ENCODE results near the gene NGB.
"Not testable (repeated sequence)": the region's sequence is repeated elsewhere in the genome, so short reads cannot be mapped to it uniquely, and the experiment has no call there.

NGB gene

DNA sequence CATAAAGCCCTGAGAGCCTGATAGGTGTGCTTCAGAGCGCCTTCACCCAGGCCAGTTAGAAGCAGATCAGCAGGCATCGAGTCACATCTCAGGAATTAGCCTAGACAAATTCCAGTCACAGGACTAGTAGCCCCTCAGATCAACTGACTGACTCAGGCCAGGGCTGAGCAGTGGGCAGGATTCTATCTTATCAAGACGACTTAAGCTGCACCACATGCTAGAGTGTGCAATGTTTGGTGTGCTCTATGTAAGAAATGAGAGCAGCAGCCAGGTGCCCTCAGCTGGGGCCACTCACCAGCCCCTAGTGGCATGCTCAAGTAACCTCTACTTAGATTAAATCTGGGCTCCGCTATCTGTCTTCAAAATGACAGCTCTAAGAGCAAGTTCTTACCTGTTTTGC is 19.7 kb upstream of the NGB start:
- DNase-seq, result no peak

DNA sequence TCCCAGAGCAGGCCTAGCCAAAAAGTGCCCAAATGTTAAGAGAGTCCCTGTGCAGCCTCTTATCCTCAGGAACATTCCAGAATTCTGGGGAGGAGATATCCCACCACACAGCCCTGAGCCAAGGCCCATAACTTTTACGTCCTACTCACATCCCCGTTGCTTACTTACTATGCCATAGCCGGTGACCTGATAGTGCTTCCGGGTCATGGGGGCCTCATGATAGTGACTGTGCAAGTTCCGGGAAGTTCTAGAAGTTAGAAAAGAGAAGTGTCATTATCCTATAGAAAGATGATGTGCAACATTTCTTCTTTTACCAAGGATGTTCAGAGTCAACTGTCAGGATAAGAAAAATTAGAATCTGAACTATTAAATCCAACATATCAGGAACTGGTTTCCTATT is 15.6 kb upstream of the NGB start:
- no peak for DNase-seq

DNA sequence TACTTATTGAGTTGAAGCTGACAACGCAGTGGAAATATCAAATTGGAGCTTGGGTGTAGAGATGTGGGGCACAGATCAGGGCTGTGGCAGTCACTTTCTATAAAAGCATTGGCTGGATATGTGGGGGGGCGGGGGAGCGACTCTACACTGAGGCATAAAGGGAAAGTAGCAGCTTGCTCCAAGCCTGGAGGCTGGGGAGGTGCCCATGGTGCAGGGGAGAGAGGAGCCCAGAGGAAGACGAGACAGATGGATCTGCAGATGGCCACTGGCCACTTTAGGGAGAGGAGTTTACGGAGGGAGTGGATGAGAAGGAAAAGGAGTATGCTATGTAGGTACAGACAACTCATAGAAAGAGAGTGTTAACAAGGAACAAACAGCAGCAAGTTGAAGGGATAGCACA is 13.5 kb upstream of the NGB start:
- no peak for DNase-seq

DNA sequence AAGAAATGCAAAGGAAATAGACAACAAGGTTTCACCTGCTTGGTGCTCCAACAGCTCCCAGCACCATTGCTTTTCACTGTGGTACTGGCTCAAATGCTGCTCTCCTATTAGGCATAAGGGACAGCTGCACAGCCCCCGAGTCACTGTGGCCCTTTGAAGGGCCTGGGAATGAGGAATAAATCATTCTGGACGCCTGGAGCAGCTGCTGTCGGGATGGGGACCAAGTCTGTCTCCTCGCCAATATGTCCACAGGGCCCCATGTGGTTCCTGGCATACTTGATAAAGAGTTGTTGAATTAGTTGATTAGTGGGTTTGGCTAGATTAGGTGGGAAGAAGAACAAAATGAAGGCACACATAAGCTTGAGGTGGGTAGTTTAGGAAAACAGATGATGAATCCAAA is 13.1 kb upstream of the NGB start:
- no peak for DNase-seq

DNA sequence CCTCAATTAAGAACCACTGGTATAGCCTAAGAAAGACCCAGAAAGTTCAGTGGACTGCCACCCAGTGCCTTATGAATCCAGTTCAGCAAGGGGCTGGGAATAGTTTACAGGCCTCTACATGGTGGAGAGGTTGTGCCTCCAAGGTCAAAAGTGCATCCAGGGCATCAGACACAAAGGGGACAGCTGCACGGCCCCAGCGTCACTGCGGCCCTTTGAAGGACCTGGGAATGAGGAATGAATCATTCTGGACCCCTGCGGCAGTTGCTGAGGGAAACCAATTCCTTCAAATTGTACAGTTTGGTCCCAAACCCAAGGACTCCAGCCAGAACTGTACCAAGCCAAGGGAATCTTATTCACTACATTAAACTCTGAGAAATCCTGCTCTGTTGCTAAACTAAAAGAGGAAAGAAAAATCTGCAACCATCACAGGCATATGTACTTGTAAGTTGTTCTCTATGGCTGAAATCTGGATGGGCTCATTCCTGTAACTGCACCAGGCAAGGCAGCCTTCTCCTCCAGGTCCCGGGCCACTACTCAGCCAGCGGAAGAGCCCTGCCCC is 10.9 kb upstream of the NGB start:
- DNase-seq, result no peak

DNA sequence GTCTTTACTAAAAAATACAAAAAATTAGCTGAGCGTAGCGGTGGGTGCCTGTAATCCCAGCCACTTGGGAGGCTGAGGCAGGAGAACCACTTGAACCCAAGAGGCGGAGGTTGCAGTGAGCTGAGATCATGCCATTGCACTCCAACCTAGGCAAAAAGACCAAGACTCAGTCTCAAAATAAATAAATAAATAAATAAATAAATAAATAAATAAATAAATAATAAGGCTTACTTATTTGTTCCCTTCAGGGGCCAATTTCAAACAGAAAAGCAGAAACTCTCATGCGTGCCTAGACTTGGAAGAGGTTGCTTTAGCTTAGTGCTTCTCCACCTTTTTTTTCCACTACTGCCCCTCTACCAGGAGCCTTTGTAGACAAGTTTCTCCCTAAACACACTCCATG is 9.9 kb upstream of the NGB start:
- not testable (repeated sequence) for DNase-seq

DNA sequence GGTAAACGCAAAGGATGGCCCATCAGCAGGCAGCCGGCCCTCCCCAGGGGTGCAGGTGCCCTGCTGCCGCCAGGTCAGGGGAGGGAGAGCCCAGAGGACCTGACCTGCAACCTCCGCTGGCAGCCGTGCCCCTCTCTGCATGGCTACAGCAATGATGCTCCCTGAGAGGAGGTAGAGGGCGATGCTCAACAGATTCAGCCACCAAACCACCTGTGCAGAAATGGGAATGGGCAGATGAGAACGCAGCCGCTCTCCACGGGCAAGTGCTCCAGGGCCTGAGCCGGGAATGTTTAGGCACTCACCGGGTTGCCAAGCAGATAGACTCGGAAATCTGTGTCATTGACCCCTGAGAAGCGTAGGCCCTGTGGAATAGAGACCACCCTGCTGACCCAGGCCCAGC is 8.7 kb upstream of the NGB start:
- DNase-seq, result no peak

DNA sequence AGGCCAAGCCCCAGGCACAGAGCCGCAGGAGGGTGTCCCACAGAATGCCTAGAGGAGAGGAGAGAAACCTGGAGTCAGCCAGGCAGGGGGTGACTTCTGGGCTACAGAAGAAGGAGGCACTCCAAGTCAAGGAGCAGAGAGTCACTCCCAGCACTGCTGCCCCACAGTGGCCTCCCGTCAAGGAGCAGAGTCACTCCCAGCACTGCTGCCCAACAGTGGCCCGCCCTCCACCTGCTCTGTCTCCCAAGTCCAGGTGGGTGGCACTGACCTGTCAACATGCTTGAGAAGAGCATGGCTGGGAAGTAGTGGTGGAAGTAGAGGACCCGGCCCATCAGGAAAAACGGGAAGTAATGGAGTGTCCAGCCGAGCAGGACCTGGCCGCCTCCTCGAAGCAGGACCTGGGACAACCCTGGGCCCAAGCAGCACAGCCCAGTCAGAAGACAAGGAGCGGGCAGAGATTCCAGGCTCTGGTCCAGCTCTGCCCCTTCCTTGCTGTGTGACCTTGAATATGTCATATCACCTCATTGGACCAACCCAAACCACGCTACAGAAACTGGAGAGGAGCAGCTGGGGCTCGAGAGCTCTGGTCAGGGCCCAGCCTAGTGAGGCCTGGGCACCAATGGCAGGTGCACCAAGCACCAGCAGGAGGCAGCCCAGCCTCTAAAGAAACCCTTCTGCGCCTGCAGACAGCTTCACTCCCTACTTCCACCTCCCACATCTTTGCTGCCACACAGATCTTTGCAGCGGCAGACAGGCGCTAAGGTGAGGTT is 7.6 kb upstream of the NGB start:
- DNase-seq, result no peak

DNA sequence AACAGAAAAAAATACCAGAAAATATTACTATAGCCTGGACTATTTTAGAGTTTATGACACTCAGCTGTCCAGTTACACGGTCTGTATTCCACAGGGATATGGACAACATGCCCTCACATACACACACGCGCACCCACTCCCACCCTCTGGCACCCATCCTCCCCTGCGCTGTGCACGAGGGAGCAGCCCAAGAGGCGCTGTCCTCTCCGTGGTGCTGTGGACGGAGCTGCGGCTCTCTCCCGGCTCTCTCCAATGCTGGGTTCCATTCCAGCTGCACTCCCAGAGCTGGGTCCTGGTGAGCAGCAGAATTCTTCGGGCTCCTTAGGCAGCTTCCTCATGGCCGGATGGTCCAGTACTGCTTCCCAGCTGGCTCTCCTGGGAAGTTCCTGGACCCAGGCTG is 6.0 kb upstream of the NGB start:
- DNase-seq, result no peak

DNA sequence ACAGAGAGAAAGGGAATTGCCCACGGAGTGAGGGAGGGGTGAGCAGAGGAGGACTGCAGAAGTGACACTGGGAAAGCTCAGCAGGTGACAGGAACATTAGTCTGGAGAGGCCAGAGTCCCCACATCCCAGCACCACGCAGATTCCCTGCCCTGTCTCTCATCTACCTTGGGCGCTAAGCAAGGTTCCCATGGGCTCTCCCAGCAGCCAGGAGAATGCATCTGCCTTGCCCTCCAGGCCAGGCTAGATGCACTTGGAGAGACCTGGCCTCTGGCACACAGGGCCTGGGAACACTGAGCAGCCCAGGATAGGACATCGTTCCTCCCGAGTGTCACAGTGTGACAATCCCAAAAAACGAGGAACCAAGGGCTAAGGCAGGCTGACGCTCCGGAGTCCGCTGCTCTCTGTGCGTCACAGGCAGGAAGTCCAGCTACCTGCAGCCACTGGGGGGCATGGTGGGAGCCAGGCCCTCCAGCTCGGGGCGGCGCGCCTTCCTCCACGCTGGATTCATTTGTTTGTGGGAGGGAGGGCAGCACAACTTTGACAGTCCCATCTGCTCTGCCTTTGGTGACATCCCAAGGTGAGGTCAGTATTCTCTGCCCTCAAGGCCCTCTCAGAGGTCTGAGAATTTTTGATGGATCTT is 5.4 kb upstream of the NGB start:
- no peak for DNase-seq

DNA sequence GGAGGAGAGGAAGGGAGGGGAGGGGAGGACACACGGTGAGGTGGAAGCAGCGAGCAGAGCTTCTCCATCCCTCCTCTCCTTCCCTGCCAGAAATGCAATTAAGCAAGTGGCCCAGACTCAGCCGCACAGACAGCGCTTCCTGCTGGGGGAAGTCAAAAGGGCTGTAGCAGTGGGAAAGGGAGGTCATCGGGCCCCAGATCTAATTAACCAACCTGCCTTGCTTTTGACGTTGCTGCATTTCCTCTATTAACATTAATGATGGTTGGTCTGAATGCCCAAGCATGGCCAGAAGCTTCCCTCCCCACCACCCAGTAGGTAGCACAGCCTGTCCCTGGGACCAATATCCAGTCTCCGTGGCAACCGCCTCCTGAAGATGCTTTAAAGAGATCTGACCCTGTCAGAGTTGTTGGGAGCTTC is 4.6 kb upstream of the NGB start:
- DNase-seq, result peak; percentile 83

DNA sequence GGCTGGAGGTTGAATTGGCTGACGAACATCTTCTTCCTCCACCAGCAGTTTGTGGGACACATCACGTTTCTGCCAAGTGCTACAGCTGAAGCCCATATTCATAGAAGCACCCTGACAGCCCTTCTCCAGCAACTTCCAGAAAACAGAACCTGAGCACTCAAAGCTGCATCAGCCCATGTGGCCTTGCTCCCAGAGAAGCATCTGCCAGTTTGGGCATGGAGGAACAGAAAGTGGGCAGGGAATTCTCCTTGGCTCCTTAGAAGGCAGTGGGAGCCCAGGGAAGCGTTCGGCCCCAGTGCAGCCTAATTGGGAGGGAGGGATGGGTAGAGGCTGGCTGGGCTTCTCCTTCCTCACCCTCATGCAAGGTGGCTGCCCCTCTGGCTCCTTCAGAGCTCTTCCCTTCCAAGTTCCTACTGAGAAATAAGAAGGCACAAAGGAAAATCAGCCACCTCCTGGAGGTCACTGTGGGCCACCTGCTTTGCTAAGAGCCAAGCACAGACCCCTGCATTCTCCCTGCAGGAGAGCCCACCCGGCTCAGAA is 4.1 kb upstream of the NGB start:
- no peak for DNase-seq

DNA sequence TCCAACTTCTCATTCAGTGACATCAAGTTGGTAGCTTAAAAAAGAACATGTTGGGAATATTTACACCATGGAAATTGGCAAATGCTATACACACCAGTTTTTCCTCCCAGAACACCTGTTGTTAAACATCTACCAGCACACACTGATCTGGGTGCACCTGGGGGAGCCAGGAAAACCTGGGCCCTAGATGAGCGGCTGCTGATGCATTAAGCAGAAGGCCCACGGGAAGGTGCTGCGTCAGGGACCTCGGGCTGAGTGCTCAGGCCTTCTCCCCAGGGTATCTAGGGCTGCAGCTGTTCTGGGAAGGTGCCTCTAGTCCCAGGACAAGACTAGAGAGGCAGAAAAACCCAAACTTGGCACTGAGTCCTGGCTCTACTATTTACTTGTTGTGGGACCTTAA is 2.8 kb upstream of the NGB start:
- DNase-seq, result no peak

DNA sequence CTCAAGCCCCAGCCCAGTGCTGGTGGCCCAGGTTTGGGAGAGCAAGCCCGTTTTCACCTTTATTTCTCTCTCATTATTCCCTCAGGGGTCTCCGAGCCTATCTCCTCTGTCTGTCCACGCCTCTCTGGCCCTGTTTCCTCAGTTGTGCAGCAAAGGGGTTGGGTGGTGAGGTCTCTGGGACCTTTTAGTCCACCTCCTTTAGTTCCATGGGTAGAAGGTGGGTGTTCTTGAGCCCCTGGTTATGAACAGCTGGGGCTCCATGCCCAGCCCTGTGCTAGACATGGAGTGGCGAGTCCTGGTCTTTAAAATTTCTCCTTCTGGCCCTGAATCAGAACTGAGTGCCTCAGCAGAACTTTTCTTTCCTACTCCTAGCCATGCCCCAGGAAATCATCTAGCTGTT is 1.3 kb upstream of the NGB start:
- no peak for DNase-seq

DNA sequence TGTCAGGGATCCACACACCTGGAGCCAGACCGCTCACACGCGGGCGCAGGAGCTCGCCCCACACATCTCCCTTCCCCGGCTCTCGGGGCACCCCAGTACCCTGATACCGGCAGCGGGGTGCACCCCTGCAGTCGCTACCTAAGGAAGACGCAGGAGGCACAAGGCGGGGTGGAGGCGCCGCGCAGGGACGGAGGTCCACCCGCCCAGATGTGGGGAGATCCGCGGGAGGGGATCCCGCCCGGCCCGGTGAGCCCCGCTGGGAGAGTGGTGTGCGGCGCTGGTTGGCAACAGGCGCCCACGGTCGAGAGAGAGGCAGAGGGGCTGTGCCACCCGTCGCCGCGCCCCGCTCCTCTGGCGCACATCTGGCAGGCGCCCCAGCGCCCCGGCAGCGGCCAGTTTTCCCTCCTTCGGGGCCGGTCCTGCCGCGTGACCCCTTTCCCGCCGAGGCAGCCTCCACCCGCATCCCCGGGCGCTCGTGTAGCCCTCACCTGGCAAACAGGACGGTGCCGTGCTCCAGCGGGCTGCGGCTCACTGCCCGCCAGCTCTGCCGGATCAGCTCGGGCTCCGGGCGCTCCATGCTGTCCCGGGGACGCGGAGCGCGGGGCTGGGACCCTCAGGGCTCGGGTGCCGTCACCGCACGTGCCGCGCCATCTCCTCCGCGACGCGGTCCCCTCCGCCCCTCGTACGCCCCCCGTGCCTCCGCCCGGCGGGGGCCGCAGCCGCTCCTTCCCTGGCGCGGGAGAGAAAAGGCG is 469 bp downstream of the NGB start:
- DNase-seq, result peak; percentile 38

DNA sequence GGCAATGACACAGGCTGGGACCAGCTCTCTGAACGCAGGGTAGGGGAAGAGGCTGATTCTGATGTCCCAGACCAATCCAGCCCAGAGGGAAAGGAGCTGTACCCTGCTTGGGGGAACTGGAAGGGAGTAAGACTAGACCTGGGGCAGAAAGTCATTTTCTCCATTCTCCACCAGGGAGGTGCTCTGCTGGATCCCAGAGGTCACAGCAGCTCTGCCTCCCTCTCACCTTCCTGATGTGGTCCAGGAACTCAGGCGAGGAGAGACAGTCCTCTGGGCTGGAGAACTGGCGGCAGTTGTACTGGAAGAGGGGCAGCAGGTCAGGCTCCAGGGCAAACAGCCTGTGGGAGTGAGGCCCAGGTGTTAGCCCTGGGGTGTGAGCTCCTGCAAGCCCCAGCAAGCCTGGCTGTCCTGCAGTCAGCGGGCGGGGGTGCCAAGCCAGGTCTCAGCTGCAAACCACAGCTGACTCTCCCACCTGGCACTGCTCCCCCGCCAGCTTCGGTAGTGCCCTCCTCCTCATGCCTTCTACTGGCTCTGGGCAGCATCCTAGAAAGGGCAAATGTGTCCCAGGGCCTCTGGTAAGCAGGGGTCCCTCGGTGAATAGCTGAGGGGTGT is 1.9 kb downstream of the NGB start:
- DNase-seq, result peak; percentile 6

DNA sequence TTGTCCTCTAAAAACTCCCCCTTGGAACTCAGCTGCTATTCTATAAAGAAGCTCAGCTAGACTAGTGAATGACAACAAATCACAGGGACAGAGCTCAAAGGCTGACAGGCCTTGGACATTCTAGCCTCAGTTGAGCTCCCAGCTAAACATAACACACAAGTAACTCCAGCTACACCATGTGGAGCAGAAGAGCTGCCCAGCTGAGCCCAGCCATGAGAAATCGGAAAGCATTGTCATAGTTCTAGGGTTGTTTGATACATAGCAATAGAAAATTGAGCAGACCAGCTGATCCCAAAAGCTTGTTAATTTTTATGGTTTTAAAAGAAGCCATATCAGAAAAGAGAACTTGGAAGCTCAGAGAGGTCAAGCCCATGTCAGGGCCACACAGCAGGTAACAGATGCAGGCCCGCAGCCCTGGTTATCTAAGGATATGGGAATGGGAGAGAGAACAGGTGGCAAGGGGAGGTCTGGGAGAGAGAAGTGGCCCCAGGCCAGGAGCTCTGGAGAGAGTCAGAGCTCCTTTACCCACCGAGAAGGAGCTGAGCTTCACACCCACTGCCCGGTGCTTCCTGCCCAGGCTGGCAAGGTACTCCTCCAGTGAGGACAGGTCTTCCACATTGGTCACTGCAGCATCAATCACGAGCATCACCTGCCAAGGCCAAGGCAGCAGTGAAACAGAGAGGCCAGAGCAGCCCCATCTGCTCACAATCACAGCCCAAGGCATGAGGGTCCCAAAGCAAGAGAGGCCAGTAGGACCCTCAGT is 2.9 kb downstream of the NGB start:
- DNase-seq, result no peak

DNA sequence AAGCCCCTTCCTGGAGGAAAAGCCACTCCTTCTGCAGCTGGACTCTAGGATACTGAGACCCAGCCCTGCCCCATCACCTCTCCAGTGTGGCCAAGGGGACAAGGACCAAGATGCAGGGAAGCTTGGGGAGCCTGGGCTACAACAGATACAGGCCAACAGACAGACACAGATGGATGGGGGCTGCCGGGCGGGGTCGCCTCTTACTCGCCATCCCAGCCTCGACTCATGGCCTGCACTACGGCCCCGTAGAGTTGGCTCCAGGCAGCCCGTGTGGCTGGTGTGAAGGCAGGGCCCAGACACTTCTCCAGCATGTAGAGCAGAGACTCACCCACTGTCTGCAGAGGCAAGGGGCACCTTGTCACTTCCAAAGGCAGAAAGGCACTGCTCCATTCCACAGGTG is 4.7 kb downstream of the NGB start:
- no peak for DNase-seq

DNA sequence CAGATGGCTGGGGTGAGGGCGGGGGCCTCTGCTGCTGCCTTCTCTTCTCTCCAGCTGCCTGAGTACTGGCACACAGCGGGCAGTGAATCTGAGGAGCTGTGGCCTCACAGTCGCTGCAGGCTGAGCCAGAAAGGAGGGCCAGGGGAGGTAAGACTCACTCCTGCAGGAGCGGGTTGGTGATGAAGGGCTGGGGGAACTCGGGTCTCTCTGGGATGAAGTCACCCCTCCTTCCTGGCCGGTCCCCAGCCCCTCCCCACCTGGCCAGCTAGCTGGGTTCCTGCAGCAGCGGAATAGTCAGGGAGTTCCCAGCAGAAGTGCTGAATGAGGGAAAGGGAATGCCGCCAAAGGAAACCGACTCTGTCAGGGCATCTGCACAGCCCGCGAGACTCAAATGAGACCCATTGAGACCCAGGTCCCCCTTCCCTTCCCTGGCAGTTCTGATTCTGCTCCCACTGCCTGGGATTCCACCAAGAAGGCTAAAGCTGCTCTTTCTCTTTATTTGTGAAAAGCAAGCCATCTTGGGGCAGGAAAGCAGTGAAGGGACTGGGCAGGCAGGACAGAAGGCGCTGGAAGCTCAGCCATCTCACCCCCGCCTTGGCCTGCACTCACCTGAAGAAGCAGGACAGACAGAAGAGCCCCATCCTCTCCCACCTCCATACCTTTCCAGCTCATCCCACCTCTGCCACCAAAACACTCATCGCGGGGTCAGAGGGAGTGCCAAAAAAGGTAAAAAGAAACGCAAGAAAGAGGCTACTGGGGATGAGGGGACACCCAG is 5.3 kb downstream of the NGB start:
- no peak for DNase-seq

DNA sequence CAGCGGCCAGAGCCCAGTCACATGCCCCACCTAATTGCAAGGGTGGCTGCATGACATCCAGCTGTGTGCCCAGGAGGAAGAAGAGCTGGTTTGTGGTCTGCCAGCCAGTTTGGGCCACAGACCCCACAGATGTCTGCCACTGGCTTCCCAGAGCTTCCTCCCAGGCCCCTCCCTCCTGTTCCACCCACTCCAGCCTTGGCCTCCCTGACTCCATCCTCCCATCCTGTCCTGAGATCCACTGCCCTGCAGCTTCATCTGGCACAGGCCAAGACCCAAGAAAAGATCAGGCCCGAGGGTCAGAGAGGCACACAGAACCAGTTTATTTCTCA is 5.9 kb downstream of the NGB start:
- DNase-seq, result no peak

DNA sequence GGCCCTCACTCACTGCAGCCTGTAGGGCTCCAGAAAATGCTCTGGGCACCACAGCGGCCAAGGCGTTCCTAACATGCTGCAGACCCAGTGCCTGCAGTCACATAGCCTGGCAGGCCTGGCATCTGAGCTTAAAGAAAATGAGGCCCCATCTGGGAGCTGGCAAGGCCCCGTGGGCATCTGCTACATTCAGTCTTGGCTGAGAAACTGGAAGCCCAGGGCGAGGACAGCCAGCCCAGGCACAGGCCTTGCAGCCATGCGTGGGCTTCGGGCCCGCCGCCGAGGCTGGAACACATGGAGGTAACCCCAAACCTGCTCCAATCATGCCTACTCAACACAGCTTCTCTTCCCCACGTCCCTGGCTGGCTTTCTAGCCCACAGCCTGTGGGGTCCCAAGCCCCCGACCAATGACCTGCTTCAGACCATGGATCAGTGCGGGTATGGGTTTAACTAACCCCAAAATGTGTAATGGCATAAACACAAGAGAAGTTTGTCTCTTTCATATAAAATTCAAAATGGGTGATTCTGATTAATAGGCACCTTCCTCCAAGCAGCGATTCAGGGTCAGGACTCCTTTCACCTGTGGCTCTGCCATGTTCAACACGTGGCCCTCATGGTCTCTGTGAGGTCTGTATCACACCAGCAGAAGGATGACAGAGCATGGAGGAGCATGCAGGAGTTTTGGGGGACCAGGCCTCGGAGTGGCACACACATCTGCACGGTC is 6.4 kb downstream of the NGB start:
- DNase-seq, result no peak

All from eye (tissue), 1 donor.